Measurements from ENCODE around the gene CRYBG2. TPM values are rescaled to one million over a fixed set of nuclear protein-coding genes. Genes with fewer than 3 reads are reported as not detected.

CRYBG2 gene
- total RNA-seq, 1 experiment from 2014 or later: 21.7 TPM

- Histone ChIP-seq H3K4me1 (replicated peaks; ENCODE audit: insufficient read depth) (peaks cover 9% of the 10 kb centered on the region), H3K4me2 (no peak overlapping the region), H3K27ac (no peak overlapping the region), H3F3A (ENCODE audit: insufficient read depth, low read depth) (peaks cover 2% of the 10 kb centered on the region; the same call in 1 of the 2 replicates), H3K27me3 (ENCODE audit: insufficient read depth, low read depth) (no peaks in the 10 kb centered on the region), H3K9me3 (ENCODE audit: insufficient read depth, low read depth) (no peaks in the 10 kb centered on the region), H3K9me2 (ENCODE audit: insufficient read depth) (no peaks in the 10 kb centered on the region), H2AFZ (no peak overlapping the region), H4K20me1 (ENCODE audit: insufficient read depth) (0 out of 2 replicates have a peak, but pooled peaks cover 3% of the 10 kb centered on the region), H3K36me3 (ENCODE audit: low read depth) (no peaks in the 10 kb centered on the region), H3K4me3 (no peak overlapping the region), H3K79me2 (ENCODE audit: low read depth) (peaks cover 2% of the 10 kb centered on the region; the same call in 1 of the 2 replicates)
- ChIA-PET POLR2A (ENCODE audit: unreplicated experiment) (no interaction called here), CTCF (interaction anchor here (0.5 to 0.6 kb wide), 2 partner anchors 31 to 176 kb away, joined by 5 to 9 read pairs; no protein-coding TSS in a partner anchor)
- no TSS peak for BruUV-seq (replicated peaks)
- TF ChIP-seq EZH2 (IDR thresholded peaks at IDR 0.05; ENCODE audit: low read depth): no peak
- TF ChIP-seq CTCF (conservative IDR thresholded peaks at IDR 0.05): no peak
- intact Hi-C loops (cut with micrococcal nuclease; ENCODE audit: unreplicated experiment): no loop called here
- no peak for DNase-seq
Measured at GRCh38 chr1:26286064-26286416, 67.9 kb downstream of the CRYBG2 start.

- 0 out of 2 replicates have a peak, but pooled peaks cover 3% of the 10 kb centered on the region for H4K20me1 ChIP-seq (ENCODE audit: insufficient read depth)
- intact Hi-C loops (cut with micrococcal nuclease; ENCODE audit: unreplicated experiment): no loop called here
- H3K4me2 ChIP-seq: no peak overlapping the region
- peaks cover 4% of the 10 kb centered on the region; the same call in 1 of the 2 replicates for H3F3A ChIP-seq (ENCODE audit: insufficient read depth, low read depth)
- ChIA-PET CTCF (interaction anchor here (0.5 to 1.8 kb wide), 5 partner anchors 15 to 177 kb away, joined by 5 to 9 read pairs (median 7); no protein-coding TSS in a partner anchor), POLR2A (ENCODE audit: unreplicated experiment) (no interaction called here)
- no peaks in the 10 kb centered on the region for H3K9me2 ChIP-seq (ENCODE audit: insufficient read depth)
- peaks cover 14% of the 10 kb centered on the region for H3K4me1 ChIP-seq (replicated peaks; ENCODE audit: insufficient read depth)
- no peaks in the 10 kb centered on the region for H3K27me3 ChIP-seq (ENCODE audit: insufficient read depth, low read depth)
- H3K27ac ChIP-seq: no peak overlapping the region
- H3K79me2 ChIP-seq (ENCODE audit: low read depth): peaks cover 7% of the 10 kb centered on the region; the same call in 1 of the 2 replicates
- no peaks in the 10 kb centered on the region for H3K36me3 ChIP-seq (ENCODE audit: low read depth)
- BruUV-seq (replicated peaks): no TSS peak
- no peaks in the 10 kb centered on the region for H3K9me3 ChIP-seq (ENCODE audit: insufficient read depth, low read depth)
- no peak overlapping the region for H2AFZ ChIP-seq
- H3K4me3 ChIP-seq: no peak overlapping the region
- TF ChIP-seq EZH2 (IDR thresholded peaks at IDR 0.05; ENCODE audit: low read depth) (no peak), CTCF (conservative IDR thresholded peaks at IDR 0.05) (peak; percentile 39)
- peak in 1 of 2 experiments; percentile 34 for DNase-seq
Measured at GRCh38 chr1:26285366-26286063, 68.4 kb downstream of the CRYBG2 start.

DNA sequence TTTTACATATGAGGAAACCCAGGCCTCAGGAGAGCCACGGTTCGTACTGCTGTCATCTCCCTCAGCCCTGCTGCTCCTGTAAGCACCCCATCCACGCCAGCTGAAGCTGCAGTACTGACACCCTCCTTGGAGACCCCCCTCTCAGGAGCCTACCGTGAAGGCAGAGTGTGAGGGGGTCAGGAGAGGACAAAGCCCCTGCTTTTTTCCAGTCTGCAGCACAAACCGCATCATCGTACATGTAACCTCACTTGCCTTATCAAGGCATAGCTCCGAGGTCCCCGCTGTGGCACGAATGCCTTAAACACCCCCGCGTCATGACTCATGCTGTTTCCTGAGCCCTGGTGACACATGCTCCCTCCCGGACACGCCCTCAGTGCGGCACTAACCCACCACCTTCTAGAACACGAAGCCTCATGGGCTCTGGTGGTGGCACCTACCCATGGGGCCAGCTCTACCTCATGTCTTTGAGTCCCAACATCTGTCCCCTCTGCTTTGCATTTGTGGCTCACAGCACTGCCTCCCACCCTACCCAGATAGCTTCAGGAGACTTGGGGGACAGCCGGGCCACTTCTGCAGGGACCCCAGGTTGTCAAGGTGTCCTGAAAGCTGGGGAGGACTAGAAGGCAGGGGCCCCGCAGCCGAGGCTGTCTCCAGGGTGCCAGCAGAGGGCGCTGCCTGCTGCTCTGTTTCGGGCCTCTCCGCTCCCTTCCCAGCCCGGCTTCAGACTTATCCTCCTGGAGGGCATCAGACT, 69.2 kb downstream of the CRYBG2 start:
- intact Hi-C loops (cut with micrococcal nuclease; ENCODE audit: unreplicated experiment): no loop called here
- TSS peak; percentile 4 for BruUV-seq (replicated peaks)
- Histone ChIP-seq H3K79me2 (ENCODE audit: low read depth) (peaks cover 9% of the 10 kb centered on the region; the same call in 1 of the 2 replicates), H3K27me3 (ENCODE audit: insufficient read depth, low read depth) (no peaks in the 10 kb centered on the region), H4K20me1 (ENCODE audit: insufficient read depth) (0 out of 2 replicates have a peak, but pooled peaks cover 3% of the 10 kb centered on the region), H3K9me3 (ENCODE audit: insufficient read depth, low read depth) (no peaks in the 10 kb centered on the region), H3K4me1 (replicated peaks; ENCODE audit: insufficient read depth) (peaks cover 15% of the 10 kb centered on the region), H3F3A (ENCODE audit: insufficient read depth, low read depth) (peaks cover 4% of the 10 kb centered on the region; the same call in 1 of the 2 replicates), H3K27ac (no peak overlapping the region), H3K4me3 (no peak overlapping the region), H3K4me2 (0 out of 2 replicates have a peak overlapping the region, but pooled peaks have one; percentile 40), H3K36me3 (ENCODE audit: low read depth) (no peaks in the 10 kb centered on the region), H3K9me2 (ENCODE audit: insufficient read depth) (no peaks in the 10 kb centered on the region), H2AFZ (no peak overlapping the region)
- ChIA-PET CTCF (interaction anchor here (0.5 to 1.8 kb wide), 7 partner anchors 9 to 132 kb away, joined by 3 to 7 read pairs (median 5); no protein-coding TSS in a partner anchor), POLR2A (ENCODE audit: unreplicated experiment) (interaction anchor here (0.6 to 0.9 kb wide), 2 partner anchors 201 to 580 kb away, joined by 5 to 7 read pairs; no protein-coding TSS in a partner anchor)
- peak; percentile 65 for TF ChIP-seq CTCF (conservative IDR thresholded peaks at IDR 0.05)
- TF ChIP-seq EZH2 (IDR thresholded peaks at IDR 0.05; ENCODE audit: low read depth): no peak
- peak; percentile 83 to 84 for DNase-seq
